GM13976 (cell line): Measurements from ENCODE around the gene P2RY1.
"Not testable (repeated sequence)": the region's sequence is repeated elsewhere in the genome, so short reads cannot be mapped to it uniquely, and the experiment has no call there.

Experiments
- DNase-seq: peaks from one replicate; pipeline ENCODE4 v3.0.0; 2012; ENCODE audit warnings: low spot score
- in situ Hi-C: fragments of 300-500 bp; cut with MboI; formaldehyde crosslinking; loops from one replicate; pipeline ENCODE4 v1.12.0; 2022; ENCODE audit warnings: low sequenced_read_pairs, mixed read lengths, inconsistent platforms; ENCODE audit not compliant: unreplicated experiment
- TF ChIP-seq, protein P1 (sequence below): IDR thresholded peaks from 2 replicates; pipeline ENCODE4 v1.5.1; 2012; ENCODE audit warnings: borderline replicate concordance, mild to moderate bottlenecking; ENCODE audit not compliant: insufficient read depth; ENCODE audit errors: extremely low read depth, missing control alignments, control extremely low read depth

P2RY1 gene

DNA sequence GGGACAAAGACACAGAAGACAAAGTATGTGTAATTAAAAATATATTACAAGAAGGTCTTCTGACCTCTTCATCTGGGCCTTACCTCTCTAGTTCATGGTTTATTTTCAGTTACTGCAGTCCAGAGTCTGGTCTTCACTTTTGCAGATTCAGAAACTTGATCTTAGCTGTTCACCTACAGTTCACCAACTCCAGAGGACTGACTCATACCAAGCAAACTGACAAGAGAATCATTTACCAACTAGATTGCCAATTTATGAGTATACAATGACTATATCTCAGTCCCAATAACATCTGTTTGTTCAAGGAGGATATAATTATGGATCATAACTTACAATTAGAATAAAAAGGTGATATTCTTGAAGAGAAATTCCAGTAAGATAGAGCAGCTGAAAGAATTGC is 9.0 kb downstream of the P2RY1 start:
- in situ Hi-C loops: no loop called here
- TF ChIP-seq, protein P1, sequence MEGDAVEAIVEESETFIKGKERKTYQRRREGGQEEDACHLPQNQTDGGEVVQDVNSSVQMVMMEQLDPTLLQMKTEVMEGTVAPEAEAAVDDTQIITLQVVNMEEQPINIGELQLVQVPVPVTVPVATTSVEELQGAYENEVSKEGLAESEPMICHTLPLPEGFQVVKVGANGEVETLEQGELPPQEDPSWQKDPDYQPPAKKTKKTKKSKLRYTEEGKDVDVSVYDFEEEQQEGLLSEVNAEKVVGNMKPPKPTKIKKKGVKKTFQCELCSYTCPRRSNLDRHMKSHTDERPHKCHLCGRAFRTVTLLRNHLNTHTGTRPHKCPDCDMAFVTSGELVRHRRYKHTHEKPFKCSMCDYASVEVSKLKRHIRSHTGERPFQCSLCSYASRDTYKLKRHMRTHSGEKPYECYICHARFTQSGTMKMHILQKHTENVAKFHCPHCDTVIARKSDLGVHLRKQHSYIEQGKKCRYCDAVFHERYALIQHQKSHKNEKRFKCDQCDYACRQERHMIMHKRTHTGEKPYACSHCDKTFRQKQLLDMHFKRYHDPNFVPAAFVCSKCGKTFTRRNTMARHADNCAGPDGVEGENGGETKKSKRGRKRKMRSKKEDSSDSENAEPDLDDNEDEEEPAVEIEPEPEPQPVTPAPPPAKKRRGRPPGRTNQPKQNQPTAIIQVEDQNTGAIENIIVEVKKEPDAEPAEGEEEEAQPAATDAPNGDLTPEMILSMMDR: no peak
- DNase-seq: no peak

DNA sequence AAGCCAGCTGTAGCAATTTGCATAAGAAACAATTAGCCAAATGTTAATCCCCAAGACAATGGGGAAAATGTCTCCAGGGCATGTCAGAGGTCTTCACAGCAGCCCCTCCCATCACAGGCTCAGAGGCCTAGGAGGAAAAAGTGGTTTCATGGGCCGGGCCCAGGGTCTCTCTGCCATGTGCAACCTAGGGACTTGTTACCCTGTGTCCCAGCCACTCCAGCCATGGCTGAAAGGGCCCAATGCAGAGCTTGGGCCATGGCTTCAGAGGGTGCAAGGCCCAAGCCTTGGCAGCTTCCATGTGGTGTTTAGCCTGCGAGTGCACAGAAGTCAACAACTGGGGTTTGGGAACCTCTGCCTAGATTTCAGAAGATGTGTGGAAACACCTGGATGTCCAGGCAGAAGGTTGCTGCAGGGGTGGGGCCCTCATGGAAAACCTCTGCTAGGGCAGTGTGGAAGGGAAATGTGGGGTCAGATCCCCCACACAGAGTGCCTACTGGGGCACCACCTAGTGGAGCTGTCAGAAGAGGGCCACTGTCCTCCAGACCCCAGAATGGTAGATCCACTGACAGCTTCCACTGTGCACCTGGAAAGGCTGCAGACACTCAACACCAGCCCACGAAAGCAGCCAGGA is 11.8 kb downstream of the P2RY1 start:
- in situ Hi-C loops: not testable (repeated sequence)

DNA sequence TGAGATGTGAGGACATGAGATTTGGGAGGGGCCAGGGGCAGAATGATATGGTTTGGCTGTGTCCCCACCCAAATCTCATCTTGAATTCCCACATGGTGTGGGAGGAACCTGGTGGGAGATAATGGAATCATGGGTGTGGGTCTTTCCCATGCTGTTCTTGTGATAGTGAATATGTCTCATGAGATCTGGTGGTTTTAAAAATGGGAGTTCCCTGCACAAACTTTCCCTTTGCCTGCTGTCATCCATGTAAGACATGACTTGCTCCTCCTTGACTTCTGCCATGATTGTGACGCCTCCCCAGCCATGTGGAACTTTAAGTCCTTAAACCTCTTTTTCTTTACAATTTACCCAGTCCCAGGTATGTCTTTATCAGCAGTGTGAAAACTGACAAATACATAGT is 12.7 kb downstream of the P2RY1 start:
- in situ Hi-C loops, DNase-seq: not testable (repeated sequence)

More for the DNA sequence above, 11.8 kb downstream of the P2RY1 start:
- not testable (repeated sequence) for DNase-seq

DNA sequence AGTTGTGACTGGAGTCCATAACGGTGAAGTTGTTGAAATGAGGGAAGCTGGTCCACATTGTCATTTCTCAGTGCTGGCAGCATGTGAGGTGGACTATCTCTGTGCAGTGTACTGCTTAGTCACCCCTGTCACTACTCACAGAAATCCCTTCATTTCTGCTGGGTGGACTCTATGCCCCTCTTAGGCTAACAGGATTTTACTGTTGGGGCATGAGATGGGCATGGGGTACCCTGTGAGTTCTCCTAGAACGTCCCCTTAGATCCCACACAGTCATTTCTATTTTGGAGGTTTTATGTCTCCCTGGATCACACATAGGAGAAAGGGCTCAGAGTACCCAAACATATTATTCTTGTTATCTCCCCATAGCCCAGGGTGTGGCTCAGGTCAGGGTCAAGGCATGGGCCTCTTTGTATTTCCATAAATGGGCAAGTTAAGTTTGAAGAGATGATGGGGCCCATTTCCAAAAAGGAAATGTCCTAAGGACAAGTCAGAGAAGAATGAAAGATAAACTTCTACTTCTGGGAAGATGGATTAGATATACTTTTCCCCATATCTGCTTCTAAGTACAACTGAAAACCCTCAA is 15.2 kb downstream of the P2RY1 start:
- DNase-seq: no peak
- in situ Hi-C loops: no loop called here
- TF ChIP-seq, protein P1: no peak

DNA sequence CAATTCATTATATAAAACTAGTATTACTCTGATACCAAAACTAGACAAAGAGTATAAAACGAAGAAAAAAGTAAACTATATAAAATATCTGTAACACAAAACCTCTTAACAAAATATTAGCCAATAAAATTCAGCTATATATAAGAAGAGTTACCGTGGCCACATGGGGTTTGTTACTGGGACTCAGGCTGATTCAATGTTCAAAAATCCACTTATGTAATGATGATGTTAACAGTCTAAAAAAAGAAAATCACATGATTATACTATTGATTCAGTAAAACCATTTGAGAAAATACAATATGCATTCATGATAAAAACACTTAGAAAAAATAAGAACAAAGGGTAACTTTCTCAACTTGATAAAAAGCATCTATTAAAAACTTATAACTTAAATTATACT is 18.3 kb downstream of the P2RY1 start:
- TF ChIP-seq, protein P1: no peak
- in situ Hi-C loops: no loop called here
- DNase-seq: no peak

DNA sequence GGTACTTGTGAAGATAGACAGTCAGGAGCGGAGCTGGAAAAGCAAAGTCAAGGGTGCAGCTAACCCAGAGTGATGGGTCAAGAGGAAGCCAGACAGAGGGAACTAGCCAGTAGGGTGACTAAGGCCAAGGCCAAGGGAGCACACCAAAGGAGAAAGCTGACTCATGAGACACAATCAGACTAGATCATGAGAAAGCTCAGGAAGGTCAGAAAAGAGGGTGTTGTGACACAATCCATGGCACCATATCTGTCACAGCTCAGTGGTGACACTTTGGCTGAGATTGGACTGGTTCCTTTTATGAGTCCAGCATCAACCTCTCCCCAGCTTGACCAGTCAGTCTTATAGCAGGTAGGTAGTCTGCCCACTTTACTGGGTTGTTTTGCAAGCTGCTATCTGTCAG is 22.2 kb downstream of the P2RY1 start:
- DNase-seq: no peak
- TF ChIP-seq, protein P1: no peak
- in situ Hi-C loops: no loop called here

DNA sequence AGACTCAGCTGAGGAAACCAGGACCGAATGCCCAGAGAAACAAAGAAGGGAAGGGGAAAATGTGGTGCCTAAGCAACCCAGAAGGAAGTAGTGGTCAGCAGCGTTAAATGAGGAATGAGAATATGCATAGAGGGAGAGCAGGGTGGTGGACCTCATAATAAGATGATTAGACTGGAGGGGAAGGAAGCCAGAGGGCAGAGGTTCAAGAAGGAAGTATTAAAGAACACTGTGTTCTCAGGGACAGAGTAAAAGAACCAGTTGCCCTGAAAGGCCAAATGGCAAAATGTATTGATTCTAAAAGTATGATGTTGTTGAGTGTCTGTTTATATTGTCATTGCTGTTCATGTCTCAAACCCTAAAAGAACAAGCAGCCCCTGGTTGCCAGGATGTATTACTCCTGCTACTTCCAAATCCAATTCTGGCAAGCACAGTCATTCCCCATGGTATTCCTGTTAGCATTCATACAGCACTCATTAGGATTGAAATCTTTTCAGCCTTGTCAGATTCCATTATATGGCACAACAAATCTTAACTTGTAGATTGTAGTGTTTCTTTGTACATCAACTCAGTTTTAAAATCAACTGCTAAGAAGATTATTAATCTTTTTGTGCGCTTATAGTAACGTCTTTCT is 23.4 kb downstream of the P2RY1 start:
- no peak for DNase-seq
- TF ChIP-seq, protein P1: no peak
- in situ Hi-C loops: no loop called here
